Fibroblast of the aortic adventitia (primary cell): Measurements from ENCODE around the gene DNAJC4. TPM values are rescaled to one million over a fixed set of nuclear protein-coding genes. Genes with fewer than 3 reads are reported as not detected.

ENCODE experiments used
- DNase-seq: peaks from one replicate; pipeline ENCODE4 v3.0.0-alpha.2; 2010; ENCODE audit warnings: low read depth
- H3K4me3 ChIP-seq: 2 replicates; pipeline ENCODE4 v1.5.1; 2011; ENCODE audit warnings: low read depth, mild to moderate bottlenecking, control low read depth, low read length, moderate library complexity
- CTCF ChIP-seq: IDR thresholded peaks from 2 replicates; pipeline ENCODE4 v1.5.1; 2011; ENCODE audit warnings: mild to moderate bottlenecking, low read length, control low read depth, inconsistent platforms; ENCODE audit not compliant: insufficient read depth
- total RNA-seq: library from RNA; depleted of rRNA; stranded (reverse); fragments of >200 nt; gene quantifications from 2 replicates; pipeline ENCODE4 v1.2.3, GENCODE V29; 2012; ENCODE audit warnings: low replicate concordance

Gene DNAJC4
- 6.5 and 9.0 TPM in 2 replicates for total RNA-seq

- TF ChIP-seq CTCF, result no peak
- peak; percentile 77 for DNase-seq
Measured at GRCh38 chr11:64230171-64230984, at the start of gene DNAJC4. Gene DNAJC4, plus strand, starts transcription at chr11:64230548. Its CDS starts 307 bp downstream, at chr11:64230855.

GRCh38 chr11:64180891-64181290 lies 49.5 kb upstream of the DNAJC4 start:
- DNase-seq, result no peak
- peak overlapping the region; percentile 50 for H3K4me3 ChIP-seq
- no peak for TF ChIP-seq CTCF

More at GRCh38 chr11:64230171-64230984, at the start of gene DNAJC4:
- H3K4me3 ChIP-seq, result peak within 1 kb of the TSS; percentile 76

- H3K4me3 ChIP-seq, result peak overlapping the region; percentile 50
- peak; percentile 91 for DNase-seq
- no peak for TF ChIP-seq CTCF
Measured at GRCh38 chr11:64181506-64182411, 48.6 kb upstream of the DNAJC4 start.

- DNase-seq, result no peak
- H3K4me3 ChIP-seq, result peak overlapping the region; percentile 14
- no peak for TF ChIP-seq CTCF
Measured at GRCh38 chr11:64183890-64184289, 46.5 kb upstream of the DNAJC4 start.

GRCh38 chr11:64185175-64185692 lies 45.1 kb upstream of the DNAJC4 start:
- H3K4me3 ChIP-seq, result peak overlapping the region; percentile 81
- peak; percentile 59 for TF ChIP-seq CTCF
- peak; percentile 87 for DNase-seq

- peak; percentile 100 for DNase-seq
- H3K4me3 ChIP-seq, result peak within 1 kb of the TSS; percentile 81
- TF ChIP-seq CTCF, result peak; percentile 66
Measured at GRCh38 chr11:64185693-64186491, 44.5 kb upstream of the DNAJC4 start, which contains the start of gene STIP1. Gene STIP1, plus strand, starts transcription at chr11:64186171. Its CDS starts 91 bp downstream, at chr11:64186262.
